Measurements from ENCODE around the gene HTR6.

DNA sequence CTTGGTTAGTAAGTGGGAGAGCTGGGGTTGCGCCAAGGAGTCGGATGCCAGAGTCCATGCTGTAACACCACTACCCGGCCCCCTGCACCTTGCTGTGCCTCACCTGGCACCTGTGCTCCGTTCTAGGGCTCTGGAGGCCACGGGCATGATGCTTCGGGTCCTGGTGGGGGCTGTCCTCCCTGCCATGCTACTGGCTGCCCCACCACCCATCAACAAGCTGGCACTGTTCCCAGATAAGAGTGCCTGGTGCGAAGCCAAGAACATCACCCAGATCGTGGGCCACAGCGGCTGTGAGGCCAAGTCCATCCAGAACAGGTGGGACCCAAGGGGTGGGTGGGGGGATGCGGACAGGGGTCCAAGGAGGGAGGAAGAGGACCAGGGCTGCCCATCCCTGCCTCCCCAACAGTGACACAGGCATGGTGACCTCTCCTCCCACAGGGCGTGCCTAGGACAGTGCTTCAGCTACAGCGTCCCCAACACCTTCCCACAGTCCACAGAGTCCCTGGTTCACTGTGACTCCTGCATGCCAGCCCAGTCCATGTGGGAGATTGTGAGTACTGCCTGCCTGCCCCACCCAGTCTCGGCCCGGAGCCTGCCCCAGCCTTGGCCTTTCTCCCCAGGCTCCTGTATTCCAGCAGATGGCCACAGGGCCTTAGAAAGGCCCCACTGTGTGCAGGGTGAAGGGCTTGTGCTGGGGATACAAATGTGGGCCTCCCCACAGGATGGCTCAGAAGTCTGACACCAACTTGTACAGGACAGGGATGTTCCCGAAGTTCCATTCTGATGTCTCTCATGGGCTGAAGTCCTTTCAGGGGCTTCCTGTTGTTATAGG lies 9.6 kb upstream of the HTR6 start:
- TF ChIP-seq, protein P1, sequence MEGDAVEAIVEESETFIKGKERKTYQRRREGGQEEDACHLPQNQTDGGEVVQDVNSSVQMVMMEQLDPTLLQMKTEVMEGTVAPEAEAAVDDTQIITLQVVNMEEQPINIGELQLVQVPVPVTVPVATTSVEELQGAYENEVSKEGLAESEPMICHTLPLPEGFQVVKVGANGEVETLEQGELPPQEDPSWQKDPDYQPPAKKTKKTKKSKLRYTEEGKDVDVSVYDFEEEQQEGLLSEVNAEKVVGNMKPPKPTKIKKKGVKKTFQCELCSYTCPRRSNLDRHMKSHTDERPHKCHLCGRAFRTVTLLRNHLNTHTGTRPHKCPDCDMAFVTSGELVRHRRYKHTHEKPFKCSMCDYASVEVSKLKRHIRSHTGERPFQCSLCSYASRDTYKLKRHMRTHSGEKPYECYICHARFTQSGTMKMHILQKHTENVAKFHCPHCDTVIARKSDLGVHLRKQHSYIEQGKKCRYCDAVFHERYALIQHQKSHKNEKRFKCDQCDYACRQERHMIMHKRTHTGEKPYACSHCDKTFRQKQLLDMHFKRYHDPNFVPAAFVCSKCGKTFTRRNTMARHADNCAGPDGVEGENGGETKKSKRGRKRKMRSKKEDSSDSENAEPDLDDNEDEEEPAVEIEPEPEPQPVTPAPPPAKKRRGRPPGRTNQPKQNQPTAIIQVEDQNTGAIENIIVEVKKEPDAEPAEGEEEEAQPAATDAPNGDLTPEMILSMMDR (IDR thresholded peaks at IDR 0.05), result no peak
- no peak for TF ChIP-seq POLR2A (IDR thresholded peaks at IDR 0.05)
